ENCODE results near the gene PGS1.
"Not testable (repeated sequence)": the region's sequence is repeated elsewhere in the genome, so short reads cannot be mapped to it uniquely, and the experiment has no call there.

PGS1 gene

GRCh38 chr17:78449983-78450595 is 71.6 kb downstream of the PGS1 start:
- DNase-seq = no peak

GRCh38 chr17:78450696-78451345 is 72.4 kb downstream of the PGS1 start:
- DNase-seq = no peak

- no peak for DNase-seq
Measured at GRCh38 chr17:78451753-78452152, 73.3 kb downstream of the PGS1 start.

- DNase-seq = no peak
Measured at GRCh38 chr17:78454346-78454745, 75.9 kb downstream of the PGS1 start.

GRCh38 chr17:78458091-78458490 is 79.6 kb downstream of the PGS1 start:
- DNase-seq = no peak

GRCh38 chr17:78458736-78459335 is 80.4 kb downstream of the PGS1 start:
- no peak for DNase-seq

GRCh38 chr17:78459696-78460095 is 81.2 kb downstream of the PGS1 start:
- DNase-seq = no peak

GRCh38 chr17:78460176-78460675 is 81.8 kb downstream of the PGS1 start:
- DNase-seq = no peak

GRCh38 chr17:78460951-78461798 is 82.7 kb downstream of the PGS1 start:
- no peak for DNase-seq

GRCh38 chr17:78461799-78462053 is 83.3 kb downstream of the PGS1 start:
- DNase-seq = no peak

GRCh38 chr17:78462148-78462547 is 83.7 kb downstream of the PGS1 start:
- DNase-seq = no peak

GRCh38 chr17:78466109-78466785 is 87.8 kb downstream of the PGS1 start:
- not testable (repeated sequence) for DNase-seq

GRCh38 chr17:78466786-78467715 is 88.6 kb downstream of the PGS1 start:
- no peak for DNase-seq

GRCh38 chr17:78468366-78468765 is 89.9 kb downstream of the PGS1 start:
- DNase-seq = no peak

GRCh38 chr17:78469443-78469842 is 91.0 kb downstream of the PGS1 start:
- no peak for DNase-seq

GRCh38 chr17:78471635-78472034 is 93.2 kb downstream of the PGS1 start:
- no peak for DNase-seq

GRCh38 chr17:78472035-78472905 is 93.8 kb downstream of the PGS1 start:
- DNase-seq = no peak

- no peak for DNase-seq
Measured at GRCh38 chr17:78473951-78474613, 95.6 kb downstream of the PGS1 start.

Measured in DMS53 (cell line).